ENCODE measurements around the gene UBIAD1.

UBIAD1 gene

DNA sequence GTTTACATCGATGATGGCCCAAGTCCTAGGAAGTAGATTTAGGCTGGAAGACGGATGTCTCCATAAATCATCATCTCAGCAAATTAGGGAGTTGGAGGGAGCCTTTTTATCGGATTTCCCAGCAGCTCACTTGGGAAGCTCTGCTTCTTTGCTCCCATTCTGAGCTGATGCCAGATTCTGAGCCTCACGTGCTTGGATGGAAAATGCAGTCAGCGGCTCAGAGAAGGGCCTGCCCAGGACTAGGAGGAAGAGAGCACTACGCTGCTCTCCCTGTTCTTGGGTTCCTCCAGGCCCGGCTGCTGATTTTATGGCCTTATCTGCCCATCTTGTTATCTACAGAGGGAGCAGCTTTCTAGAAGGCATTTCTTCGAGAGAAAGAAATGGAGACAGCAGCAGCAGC is 42.0 kb downstream of the UBIAD1 start:
- DNase-seq = no peak

DNA sequence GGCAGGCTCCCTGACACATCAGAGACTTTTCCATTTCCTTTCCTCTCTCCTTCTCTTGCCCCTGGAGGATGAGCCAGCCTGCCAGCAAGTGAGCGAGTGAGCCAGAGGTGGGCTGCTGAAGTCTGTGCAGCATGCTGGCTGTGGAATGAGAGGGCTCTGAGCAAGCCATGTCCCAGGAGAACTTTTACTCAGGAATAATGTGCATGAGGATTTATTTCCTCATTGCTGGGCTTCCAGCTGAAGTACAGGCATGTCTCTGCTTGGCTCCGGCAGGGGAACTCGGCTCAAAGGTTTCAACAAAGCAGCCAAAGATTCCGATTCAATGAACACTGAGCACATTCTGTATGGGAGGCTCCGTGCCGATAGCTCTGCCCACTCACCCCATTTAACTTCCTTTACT is 43.7 kb downstream of the UBIAD1 start:
- no peak for DNase-seq

DNA sequence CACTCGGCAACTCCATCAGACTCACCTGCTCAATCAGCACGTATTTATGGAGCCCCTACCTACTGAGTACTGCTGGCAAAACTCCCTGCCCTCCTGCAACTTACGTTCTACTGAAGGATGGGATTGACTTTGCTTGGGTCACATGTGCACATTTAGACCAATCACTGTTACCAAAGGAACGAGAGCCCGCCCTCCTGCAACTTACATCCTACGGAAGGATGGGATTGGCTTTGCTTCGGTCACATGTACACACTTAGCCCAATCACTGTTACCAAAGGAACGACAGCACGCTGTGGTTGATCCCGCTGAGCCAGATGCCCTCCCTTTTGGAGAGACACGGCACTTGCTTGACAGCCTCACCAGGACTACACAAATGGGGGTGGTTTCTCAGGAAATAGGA is 46.0 kb downstream of the UBIAD1 start:
- no peak for DNase-seq

DNA sequence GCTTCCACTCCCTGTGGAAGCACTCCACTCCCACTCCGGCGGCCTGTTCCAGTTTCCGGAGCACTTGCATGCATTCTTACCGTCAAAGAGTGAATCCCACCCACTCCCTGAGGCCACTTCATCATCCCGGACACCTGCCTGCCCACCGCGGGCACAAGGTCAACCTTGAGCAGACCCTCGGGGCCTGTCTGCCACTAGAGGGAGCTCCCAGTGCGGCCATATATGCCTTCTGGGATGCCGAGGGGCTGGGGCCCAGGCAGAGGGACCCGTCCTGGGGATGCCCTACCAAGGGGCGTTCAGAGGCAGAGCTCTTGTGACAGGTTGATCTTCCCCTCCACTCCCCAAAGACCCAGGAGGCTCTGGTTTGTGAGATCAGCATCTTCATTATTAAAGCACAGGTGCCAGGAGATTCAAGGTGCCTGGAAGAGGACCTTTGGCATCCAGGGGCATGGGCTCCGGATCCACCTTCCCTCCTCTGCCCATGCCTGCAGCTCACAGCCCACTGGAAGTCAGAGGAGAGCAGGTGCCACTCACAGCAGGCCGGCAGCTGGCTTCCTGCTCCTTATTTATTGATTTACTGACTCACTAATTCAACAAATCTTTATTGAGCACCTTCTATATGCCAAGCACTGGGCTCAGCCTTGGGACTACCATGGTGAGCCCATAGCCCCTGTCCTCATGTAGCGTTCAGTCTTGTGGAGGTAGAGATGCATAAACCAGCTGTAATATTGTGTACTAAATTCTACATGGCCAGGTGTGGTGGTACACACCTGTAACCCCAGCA is 47.3 kb downstream of the UBIAD1 start:
- DNase-seq = peak; percentile 29

DNA sequence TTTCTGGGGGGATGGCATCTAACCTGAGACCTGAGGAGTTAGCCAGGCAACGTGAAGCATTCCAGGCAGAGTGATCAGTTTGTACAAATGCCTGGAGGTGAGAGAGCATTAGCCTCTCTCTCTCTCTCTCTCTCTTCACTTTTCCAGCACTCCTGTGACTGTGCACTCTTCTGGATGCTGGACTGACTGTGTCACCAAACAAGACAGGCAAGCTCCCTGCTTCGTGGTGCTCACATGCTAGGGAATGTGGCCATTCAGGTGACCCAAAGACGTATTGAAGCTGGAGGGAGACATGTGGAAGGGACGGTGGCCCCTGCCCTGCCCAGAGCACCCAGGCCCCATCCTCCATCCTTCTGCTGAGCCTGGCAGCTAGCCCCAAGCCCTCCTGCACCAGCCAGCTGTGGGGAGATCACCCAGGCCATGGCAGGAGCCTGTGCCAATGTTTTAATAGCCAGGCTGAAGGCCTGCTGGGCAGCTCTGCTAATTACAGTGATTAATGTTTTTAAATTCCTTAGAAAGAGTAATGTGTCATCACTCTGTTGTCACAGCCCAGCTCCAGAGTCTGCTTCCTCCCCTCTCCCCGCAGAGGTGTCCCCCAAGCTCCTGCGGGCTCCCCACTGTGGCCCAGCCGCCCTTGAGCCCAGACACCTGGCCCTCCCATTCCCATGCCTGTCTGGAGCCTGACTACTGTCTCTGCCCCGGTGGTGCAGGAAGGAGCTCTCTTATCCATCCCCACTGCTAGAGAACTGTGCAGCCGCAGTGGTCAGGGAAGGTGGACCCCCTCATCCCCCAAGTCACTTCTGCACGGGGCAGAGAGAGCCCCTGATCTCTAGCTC is 48.9 kb downstream of the UBIAD1 start:
- DNase-seq = no peak

DNA sequence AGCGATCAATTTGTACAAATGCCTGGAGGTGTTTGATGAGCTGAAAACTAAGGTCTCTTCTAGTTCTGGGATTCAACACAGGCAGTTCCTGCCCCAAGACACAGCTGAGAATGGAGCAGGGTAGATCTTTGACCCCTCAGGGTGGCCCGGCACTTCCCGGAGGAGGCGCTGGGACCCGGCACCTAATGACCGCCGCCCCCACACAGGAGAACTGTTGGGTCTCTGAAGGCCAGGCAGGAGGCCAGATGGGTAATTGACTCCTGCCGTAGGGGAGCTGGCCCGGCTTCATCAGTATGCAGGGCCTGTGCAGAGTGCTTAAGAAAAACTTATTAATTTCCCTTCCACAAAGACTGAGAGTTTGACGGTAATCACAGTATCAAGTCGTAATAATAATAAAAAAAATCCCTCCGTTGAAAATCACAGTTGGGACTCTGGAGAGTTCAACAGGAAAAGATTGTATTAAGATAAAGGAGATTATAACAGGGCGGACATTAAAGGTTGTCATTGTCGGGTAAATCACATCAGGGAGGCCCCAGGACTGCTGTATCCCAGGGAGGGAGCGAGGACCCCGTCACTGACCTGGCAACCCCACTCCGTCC is 51.7 kb downstream of the UBIAD1 start:
- no peak for DNase-seq

DNA sequence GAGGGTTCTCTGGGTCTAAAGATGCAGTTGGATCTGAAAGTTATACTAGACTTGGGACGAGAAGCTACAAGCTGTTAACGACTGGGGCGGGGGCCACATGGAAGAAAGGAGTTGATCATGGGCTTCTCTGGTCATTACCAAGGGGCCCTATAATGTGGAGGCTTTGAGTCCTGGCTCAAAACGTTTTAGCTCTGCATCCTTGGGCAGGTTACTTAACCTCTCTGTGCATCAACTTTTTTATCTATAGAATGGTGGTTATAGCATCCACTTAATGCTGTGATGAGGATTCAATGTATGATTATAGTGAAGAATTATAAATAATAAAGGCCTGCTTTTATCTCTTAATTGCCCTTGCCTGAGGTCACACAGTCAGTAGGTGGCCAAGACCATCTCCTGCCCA is 53.1 kb downstream of the UBIAD1 start:
- no peak for DNase-seq

DNA sequence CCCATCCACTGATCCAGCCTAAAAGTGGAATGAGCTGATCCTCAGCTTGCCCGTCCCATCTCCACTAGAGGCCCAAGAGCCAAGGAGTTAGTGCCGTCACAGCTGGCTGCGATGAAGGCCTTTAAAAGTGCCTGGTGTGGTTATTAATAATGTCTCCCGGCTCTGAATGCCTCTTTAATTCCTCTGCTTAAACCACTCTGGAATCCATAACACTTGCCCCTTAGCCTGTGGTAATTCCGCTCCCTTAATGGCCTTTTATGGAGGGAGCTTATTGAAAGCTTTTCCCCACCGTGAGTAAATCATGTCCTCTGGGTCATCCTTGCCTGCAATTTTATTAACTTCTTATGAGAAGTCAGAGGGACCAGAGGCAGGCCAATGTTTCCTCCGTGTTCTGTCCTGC is 55.4 kb downstream of the UBIAD1 start:
- DNase-seq = no peak

DNA sequence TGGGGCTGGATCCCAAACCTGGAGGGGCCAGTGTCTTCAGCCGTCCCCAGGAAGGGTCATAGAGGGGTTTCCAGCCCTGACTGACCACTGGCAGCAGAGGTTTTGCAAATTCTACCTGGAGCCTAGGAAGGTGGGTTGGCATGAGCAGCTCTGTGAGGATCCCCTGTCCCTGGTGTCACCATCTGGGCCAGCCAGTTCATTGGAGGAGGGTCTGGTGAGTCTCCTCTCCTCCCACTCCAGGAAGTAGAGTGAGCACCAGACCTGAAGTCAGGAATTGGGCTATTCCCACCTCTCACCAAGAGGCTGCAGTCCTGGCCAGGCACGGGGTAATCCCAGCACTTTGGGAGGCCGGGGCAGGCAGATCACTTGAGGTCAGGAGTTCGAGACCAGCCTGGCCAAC is 57.4 kb downstream of the UBIAD1 start:
- DNase-seq = no peak

DNA sequence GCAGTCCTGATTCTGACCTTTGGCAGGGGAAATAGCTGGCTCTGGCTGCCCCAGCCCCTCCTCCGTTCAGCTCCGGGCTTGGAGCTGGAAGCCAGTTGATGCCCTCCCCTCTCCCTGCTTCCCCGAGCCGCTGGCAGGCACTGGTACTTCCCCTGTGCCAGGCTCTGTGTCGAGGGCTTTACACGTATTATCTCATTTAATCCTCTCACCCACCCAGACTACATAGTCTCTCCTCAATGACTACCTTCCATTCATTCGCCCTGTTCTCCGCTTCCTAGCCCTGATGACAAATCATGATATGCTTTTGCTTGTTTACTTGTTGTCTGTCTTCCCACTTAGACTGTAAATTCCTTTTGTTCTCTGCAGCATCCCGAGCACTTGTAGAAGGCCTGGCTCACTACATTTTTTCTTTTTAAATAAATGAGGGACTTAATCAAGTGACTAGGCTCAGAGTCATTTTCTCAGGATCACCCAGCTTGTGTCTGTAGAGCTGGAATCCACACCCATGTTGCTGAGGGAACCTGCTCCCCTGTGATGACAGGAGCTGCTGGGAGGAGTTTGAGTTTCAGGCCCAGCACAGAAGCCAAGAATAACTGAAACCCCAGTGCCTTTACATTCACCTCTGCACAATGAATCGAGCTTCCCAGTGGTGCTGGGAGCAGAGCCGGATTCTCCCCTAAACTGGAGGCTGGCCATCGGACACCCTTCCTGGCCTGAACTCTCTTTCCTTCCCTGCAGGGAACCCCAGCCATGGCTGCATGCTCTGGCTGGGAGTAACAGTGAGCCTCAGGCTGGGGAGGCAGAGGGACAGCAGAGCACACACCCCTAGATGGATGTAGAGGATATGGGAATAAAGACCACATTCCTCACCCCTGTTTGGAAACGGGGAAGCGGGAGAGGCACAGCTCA is 58.3 kb downstream of the UBIAD1 start:
- no peak for DNase-seq

DNA sequence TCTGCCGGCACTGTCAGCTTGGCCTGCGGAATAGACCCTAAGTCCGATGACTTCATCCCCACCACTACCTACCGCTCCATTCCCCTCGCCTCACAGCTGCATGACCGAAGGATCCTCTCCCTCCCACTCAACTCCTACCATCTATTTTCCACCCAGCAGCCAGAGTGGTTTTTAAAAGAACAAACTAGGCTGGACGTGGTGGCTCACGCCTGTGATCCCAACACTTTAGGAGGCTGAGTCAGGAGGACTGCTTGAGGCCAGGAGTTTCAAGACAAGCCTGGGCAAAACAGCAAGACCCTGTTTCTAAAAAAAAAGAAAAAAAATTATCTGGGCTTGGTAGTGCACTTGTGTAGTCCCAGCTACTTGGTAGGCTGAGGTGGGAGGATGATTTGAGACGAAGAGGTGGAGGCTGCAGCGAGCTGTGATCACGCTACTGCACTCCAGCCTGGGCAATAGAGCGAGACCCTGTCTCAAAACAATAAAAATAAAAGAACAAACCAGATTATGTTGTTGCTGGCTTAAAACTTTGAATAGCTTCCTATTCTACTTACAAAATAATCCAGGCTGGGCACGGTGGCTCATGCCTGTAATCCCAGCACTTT is 59.0 kb downstream of the UBIAD1 start:
- DNase-seq = no peak

DNA sequence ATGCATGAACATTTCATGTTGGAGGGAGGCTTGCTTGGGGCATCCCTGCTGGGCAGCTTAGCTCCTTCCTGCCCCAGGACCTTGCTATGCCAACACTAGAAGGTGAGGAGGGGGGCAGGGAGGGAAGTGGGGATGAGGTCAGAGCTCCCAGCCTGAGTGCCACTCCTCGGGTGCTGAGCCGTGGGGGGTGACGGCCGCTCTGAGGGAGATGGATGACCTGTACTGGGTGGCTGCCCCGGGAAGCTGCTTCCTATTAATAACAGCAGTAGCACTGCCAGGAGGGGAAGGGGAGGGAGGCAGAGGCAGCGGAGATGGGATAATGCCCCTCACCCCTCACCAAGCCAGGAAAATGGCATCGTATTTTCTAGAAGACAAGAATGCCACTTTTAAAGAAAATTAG is 60.6 kb downstream of the UBIAD1 start:
- no peak for DNase-seq

DNA sequence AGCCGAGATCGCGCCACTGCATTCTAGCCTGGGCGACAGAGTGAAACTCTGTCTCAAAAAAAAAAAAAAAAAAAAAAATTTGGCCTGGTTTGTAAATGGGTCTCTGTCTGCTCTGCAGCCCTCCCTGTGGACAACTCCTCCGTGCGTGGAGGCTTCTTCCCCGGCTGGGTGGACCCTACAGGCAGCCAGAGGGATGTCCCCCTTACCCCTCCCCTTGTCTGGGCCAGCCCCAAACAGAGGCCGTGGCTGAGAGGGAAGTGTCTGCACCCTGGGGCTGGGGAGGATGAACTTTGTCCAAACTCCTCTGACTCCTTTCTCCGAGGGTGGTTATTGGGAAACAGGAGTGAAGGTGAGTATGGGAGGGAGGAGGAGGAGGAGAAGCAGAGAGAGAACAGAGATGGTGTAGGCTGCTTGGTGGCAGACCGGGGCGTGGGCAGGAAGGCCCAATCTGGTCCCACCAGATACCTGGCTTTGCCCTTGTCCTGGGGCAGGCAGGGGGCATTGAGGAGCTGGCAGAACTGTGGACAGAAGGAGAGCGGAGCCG is 61.3 kb downstream of the UBIAD1 start:
- DNase-seq = no peak

DNA sequence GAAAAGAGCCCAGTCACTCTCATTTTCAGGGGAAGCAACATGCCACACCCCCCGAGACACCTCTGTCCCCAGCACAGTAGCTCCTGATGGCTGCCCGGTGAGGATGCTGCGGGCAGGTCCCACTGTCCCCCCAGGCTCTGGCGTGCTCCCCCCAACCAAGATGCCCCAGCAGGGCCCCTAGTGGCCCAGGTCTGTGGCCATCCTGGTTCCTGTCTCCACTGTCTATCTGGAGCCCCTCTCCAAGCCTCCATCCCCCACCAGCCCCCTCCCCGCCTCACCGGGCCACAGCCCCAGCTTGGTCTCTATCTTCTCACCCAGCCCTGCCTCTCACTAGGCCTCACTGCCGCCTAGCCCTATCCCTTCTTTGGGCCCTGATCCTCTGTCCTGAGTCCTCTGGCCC is 61.8 kb downstream of the UBIAD1 start:
- no peak for DNase-seq

DNA sequence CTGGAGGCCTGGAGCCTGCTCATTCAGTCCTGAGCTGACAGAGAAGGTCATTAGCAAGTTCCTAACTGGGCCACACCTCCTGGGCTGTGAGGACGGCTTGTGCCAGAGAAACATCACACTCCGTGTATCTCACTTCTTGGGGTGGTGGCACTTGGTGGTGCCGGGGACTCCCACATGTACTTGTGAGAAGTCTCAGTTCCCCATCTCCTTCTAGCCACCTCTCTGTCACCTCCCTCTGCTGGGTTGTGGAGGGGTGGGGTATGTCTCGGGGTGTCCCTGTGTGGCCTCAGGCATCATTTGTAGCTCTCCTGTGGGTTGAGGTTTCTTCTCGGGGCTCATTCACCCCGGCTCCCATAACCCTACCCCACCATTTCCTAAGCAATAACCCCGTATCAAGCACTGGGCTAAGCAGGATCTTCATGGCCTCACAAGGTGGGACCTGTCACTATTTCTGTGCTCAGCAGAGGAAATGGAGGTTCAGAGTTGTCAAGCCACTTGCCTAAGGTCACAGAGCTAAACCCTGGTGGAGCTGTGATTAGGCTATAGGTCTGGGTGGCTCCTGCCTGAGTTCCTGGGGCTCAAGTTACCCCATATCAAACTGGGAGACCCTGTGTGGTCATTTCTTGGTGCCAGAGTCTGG is 62.5 kb downstream of the UBIAD1 start:
- DNase-seq = no peak

DNA sequence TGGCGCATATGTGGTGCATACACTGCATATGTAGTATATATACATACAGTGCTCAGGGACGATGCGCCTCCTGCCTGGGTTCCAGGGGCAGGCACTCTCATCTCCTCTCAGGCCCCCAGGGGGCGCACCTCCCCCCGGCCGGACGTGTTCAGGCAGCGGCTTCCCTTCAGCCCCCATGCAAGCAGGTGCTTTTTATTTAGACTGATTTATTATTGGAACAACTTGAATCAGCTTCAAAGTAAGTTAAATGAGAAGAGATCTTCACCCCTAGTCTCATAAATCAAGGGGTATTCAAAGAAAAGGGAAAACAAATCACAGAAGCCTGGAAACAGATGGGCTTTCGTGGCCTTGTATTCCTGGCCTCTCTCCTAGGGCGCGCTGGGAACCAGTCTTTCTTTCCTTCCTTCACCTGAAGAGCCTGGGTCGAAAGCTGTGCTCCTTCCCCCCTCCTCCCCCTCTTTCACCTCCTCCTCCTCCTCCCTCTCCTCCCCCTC is 64.6 kb downstream of the UBIAD1 start:
- DNase-seq = peak; percentile 14

All from NK-92 treated with Interleukin-12 subunit alpha and Interleukin-12 subunit beta, amount 100 ng/mL, for 24 hours (cell line).